HG03571 (cell line): Measurements from ENCODE around the gene ITGB3.
A peak's percentile ranks its signal among the peaks of the same experiment; 100 is the strongest.
"Not testable (repeated sequence)": the region's sequence is repeated elsewhere in the genome, so short reads cannot be mapped to it uniquely, and the experiment has no call there.

ENCODE experiments used
- ATAC-seq: cut with Tn5 transposase; IDR thresholded peaks from one replicate; pipeline ENCODE4 v1.9.1; 2021; ENCODE audit not compliant: unreplicated experiment

ITGB3 gene

DNA sequence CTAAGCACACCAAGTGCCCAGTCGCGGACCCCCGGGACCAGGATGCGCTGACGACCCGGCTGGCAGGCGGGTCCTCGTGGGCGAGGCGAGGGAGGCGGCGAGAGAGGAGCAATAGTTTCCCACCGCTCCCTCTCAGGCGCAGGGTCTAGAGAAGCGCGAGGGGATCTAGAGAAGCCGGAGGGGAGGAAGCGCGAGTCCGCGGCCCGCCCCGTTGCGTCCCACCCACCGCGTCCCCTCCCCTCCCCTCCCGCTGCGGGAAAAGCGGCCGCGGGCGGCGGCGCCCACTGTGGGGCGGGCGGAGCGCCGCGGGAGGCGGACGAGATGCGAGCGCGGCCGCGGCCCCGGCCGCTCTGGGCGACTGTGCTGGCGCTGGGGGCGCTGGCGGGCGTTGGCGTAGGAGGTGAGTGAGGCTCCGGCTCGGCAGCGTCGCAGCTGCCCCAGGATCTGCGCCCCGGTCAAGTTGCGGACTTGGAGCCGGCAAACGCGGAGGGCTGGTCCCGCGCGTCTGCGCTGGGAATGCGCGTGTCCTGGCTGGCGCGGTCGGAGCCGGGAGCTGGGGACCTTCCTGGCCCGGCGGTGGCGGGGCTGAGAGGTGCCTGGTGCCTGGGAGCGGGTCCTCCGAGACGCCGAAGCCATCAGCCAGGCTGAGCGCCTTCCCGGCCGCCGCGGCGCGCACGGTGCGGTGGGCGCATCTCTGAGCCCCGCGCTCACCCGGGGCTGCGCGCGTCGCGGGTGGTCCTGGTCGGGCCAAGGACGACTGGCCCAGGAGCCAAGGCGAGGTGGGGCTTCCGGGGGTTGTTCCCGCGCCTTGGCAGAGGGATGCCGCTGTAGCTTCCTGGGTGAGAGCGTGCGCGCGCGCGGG, at the start of gene ITGB3:
TSS of gene ITGB3 (plus strand) at position 287 of the 862 bp plus-strand sequence. CDS start at position 322, 35 bp downstream.
- ATAC-seq = peak; percentile 78

DNA sequence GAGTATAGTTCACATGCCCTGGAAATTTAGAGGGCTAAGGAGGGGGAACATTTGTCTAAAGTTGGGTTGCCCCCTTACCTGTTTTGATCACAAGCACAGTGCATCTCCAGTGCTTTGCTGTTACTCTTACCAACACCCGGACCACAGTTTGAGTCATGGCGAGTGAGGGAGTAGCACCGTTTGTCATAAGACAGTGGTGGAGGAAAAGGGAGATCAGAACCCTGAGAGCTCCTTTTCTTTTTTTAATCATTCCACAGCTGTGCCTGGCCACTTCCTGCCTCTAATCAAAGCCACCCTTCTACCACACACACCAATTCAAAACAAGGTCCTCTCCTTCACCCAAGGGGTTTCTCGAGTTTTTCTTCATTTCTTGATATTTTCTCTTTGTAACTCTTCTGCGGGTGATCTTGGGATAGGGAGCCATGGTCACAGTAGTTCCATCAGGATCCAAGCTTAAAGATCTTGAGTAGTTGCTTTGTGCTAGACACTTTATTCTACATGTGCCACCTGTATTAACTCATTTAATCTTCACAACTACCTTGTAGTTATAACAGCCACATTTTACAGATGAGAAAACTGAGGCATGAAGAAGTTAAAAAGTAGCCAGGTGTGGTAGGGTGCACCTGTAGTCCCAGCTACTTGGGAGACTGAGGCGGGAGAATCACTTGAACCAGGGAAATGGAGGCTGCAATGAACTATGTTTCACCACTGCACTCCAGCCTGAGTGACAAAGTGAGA, 49.5 kb upstream of the ITGB3 start:
- ATAC-seq = no peak

DNA sequence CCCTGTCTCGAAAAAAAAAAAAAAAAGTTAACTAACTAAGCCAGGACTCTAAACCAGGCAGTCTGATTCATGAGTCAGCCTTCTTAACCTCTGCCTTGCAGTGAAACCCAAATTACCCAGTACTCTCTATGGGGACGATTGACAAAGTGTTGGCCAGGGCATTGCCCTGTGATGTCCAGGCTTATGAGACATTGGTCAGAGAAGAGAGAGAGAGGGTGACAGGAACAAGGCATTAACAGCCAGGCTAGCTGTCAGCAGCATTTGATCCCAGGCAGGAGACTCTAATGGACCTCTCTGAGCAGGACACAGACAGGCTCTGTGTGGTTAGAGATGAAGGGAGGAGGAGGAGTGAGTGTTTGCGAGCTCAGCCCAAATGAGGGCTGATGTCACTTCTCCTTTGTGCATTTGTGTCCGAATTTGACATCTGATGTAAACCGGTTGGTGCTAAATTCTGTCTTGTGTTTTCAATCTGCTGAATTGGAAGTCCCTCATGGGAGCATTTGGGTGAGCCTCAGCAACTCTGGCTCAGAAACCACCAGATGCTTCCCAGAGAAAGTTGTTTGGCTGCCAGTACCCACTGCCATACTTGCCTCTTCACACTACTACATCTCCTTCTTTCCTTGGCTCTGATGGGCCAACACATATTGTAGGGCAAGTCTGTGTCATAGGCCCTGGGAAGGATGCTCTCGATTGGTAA, 48.8 kb upstream of the ITGB3 start:
- ATAC-seq = no peak

DNA sequence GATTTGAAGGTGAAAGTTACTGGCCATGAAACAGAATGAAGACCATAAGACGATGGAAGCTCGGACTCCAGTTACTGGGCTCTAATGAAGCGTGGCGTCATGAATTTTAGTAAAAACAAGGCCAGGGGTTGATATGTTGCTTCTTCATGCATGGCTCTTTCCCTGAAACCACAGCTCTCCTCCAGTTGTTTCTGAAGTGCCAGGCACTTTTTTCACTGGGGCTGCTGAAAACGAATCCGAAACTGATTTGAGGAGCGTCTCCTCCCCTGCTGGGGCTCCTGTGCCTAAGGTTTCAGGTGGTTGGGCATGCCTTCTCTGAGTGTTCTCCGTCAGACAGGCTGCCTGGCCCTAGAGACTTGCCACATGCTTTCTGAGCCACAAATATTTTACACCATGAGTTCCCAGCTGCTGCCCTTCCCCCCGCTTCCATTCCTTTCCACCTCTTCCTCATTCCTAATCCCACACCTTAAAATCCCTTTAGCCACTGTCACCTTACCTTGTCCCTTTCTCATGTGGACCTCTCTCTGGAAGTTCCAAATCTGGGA, 48.1 kb upstream of the ITGB3 start:
- no peak for ATAC-seq

DNA sequence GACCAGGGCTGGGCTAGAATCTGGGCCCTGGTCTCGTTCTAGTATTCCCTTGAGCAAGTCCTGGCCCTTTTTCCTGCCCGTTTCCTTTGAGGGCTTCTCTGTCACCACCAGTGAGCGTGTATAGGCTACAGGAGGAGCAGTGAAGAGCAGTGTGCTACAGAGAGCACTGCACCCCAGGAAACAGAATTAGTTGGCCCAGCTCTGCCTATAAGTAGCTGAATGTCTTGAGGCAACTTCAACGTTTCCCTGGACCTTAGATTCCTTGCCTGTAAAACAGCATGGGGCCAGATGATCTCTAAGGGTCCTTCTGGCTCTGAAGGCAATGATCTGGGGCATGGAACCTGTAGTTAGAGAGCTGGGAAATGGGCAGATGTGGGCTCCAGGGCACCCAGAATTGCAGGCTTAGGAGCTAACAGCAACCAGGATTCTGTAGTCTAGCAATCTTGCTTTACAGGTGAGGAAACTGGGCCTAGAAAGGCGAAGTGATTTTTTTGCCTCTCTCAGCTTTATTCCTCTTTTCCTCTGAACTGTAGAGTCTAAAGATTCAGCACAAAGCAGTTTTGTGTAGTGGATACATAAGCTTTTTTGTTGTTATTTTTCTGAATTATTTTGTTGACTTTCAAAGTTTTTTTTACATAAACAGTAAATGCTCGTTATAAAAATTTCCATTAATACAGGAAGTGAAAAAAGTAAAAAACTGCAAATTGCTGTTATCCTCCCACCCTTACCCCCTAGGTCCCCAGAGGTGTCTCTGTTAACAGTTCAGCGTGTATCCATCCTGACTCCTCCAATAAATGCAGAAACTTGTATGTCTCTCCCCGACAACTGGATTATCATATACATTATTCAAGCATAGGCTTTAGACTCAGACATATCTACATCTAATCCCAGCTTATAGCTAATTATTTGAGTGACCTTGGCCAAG, 46.2 kb upstream of the ITGB3 start:
- ATAC-seq = no peak

DNA sequence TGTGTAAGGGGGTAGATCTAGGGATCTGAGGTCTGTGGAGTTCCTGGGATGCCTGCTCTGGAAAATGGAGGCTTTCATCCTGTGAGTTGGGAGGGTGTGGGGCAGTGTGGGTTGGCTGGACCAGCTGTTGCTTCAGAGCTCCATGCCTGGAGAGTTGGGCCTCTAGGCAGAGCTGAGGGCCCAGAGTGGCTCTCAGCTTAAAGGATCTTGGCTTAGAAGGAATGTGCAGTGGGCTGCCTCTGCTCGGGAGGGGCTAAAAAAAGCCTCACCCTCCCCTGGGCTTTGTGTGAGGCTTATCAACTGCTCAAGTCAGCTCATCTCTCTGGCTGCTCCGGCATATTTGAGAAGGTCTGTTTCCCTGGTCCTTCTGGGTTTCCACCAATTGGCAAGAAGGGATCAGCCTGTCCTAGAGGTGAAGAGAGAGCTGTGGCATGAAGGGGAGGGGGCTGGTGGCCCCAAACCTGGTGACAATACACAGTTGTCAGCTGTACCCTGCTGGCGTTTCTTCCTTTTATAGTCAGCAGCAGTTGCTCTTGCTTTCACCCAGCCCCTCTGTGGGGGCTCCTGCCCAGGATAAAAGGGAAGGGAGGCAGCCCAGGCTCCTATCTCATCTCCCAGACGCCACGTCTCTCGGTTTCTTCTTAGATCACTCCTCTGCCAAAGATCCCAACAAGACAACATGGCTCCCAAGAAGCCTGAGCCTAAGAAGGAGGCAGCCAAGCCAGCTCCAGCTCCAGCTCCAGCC, 44.7 kb upstream of the ITGB3 start, which contains the start of gene MYL4:
TSS of gene MYL4 (plus strand) at position 605 of the 745 bp plus-strand sequence. CDS start at position 680, 75 bp downstream.
- no peak for ATAC-seq

DNA sequence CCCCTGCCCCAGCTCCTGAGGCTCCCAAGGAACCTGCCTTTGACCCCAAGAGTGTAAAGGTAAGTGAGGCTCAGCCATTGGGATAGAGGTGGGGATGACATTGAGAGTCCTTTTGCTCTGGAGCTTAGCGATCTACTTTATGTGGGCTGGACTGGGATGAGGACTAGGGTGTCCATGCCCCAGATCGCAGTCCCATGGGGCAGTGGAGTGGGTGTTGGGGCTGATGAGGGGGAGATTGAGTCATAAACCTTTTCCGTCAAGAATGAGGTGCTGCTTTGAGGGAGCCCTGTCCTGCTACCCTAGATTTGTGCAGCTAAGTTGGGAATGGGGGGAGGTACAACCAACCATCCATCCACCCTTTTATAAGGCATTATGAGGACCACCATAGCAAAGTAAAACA, 44.1 kb upstream of the ITGB3 start:
- ATAC-seq = no peak

DNA sequence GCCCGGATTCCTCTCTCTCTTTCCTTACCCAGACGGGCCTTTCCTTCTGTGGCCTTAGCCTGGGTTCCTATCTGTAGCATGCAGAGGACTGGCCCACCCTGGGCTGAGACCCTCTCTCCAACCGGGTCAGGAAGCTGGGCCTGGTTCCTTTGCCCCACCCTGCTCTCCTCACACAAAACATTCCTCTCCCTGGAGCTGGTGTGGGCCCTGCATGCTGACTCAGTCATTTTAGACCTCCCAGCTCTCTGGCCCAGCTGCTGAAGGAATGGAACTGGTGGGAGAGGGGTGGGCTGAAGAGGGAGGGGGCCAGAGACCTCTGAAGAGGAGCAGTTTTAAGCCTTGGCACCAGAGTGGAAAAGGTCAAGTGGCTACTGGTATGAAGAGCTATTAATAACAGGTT, 43.5 kb upstream of the ITGB3 start:
- no peak for ATAC-seq

DNA sequence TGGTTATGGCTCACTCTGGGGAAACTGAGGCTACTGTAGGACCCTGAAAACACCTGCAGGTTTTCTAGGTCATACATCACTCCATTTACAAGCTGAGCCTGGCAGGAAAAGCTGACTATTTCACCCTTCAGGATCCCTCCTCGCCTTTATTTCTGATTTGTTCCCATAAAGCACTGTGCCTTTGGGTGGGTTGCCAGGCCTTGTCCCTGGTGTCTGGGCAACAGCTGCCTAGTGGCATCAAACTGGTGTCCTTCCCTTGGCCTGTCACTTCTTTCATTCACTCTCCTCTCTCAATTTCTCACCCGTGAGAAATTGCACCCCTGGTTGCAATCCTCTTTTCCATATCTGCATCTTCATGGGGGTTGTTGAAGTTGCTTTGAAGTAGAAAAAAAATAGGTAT, 42.8 kb upstream of the ITGB3 start:
- no peak for ATAC-seq

DNA sequence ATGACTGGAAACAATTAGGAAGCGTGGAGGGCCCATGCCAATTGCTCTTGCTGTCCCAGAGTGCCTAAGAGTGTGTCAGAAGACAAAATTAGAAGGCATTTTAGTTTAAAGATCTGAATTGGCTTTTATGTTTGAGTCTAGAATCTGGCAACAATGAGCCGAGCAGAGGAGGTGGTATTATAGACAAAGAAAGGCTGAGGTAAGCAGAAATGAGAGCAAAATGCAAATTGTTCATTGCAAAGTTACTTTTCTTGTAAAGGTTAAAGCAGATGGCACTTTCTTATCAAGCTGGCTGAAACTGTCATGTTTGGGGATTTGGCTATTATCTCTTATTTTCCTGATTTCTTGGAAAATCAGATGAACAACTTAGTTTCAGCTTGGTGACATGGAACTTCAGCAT, 41.2 kb upstream of the ITGB3 start:
- ATAC-seq = no peak

DNA sequence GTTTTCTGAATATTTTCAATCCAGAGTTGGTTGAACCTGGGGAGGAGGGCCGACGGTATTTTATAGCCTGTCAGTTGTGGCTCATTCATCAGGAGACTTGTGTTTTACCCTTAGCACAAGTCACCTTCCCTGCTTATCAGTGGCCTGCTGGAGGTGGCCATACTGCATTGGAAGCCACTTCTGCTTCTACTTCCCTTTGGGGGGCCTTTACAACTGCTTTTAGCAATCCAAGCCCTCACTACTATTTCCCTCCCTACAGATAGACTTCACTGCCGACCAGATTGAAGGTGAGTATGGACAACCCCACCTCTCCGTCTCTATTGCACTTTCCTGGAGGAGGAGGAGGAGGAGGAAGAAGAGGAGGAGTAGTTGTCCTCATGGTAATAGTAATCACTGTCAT, 40.1 kb upstream of the ITGB3 start:
- no peak for ATAC-seq

DNA sequence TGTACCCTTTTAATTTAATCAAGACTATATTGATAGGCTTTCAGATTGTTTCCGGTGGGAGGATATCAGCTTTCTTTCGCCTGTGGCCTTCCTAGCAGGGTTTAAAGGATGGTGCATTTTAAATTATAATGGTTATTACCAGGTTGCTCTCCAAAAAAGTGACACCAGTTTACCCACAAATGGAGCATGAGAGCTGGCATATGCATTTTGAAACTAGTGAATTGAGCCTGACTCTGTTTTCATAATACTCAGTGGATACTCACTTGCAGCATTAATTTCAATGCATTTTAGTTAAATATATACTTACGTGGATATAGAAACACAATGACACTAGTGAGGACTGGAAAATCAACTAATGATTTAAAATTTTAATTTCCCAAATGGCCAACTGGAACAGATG, 38.7 kb upstream of the ITGB3 start:
- ATAC-seq = no peak

DNA sequence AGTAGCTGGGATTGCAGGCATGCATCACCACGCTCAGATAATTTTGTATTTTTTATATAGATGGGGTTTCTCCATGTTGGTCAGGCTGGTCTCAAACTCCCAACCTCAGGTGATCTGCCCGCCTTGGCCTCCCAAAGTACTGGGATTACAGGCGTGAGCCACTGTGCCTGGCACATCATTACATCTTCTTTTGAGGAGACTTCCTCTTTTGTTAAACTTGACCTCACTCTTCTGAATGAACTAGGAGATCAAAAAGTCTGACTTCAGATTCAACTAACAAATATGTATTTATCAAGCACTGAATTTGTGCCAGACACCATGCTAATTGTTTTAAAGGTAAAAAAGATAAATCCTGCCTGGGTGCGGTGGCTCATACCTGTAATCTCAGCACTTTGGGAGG, 36.8 kb upstream of the ITGB3 start:
- not testable (repeated sequence) for ATAC-seq

DNA sequence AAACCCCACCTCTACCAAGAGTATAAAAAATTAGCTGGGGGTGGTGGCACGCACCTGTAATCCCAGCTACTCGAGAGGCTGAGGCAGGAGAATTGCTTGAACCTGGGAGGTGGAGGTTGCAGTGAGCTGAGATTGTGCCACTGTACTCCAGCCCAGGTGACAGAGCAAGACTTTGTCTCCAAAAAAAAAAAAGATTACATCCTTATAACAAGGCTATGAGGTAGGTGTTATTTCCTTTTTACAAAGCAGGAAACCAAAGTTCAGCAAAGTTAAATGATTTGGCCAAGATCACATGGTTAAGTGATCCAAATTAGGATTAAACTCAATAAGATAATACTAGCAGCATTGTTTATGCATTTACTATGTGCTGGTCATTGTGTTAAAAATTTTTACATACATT, 36.3 kb upstream of the ITGB3 start:
- not testable (repeated sequence) for ATAC-seq

DNA sequence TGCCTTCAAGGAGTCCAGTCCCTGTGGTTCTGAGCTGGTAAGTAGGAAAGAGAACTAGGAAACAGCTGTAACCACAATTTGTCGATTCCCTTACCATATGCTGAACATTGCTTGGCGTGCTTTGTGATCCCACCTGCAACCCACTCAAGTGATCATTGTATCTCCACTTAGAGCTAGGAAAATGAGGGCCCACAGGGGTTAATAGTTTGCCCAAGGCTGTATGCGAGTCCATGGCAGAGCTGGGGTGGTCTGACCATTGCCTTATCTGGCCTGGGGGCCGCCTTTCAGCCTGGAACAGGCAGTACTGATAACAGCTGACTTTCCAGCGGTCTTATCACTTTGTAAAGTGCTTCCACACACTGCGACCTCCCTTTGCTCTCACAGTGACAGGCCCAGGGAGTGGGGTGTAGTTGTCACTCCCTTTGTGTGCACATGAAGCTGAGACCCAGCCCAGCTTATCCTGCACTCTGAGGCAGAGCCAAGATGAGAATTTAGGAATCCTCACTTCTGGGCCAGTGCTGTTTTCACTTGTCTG, 34.7 kb upstream of the ITGB3 start:
- no peak for ATAC-seq

DNA sequence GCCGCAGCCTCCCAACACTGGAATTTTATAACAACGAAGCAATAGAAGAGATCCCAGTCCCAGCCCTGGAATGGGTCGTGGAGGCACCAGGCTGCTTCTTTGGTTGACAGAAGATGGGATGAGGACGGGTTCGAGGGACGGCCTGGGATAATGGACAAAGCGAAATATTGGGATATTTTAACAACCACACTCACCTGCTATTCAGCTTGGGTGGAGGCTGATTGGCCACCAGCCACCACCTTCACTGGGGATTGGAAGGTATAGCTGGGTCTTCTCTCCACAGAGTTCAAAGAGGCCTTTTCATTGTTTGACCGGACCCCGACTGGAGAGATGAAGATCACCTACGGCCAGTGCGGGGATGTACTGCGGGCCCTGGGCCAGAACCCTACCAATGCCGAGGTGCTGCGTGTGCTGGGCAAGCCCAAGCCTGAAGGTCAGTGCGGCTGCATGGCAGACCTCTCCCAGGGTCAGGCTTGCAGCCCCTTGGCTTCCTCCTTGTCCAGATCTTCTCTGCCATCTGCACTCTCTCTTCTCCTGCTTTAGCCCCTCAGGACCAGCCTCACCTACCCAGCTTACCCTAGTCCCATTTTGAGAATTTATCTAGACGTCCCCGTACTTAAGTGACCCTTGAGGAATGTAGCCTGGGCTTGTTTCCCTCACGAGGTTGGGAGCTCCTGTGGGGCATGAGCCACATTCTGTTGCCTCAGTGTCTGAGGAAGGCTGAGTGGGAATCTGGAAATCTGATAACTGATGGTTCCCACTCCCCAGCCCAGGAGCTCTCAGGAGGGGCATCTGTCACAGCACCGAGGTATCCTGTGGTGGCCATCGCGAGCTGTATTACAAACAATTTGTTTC, 33.8 kb upstream of the ITGB3 start:
- ATAC-seq = no peak

DNA sequence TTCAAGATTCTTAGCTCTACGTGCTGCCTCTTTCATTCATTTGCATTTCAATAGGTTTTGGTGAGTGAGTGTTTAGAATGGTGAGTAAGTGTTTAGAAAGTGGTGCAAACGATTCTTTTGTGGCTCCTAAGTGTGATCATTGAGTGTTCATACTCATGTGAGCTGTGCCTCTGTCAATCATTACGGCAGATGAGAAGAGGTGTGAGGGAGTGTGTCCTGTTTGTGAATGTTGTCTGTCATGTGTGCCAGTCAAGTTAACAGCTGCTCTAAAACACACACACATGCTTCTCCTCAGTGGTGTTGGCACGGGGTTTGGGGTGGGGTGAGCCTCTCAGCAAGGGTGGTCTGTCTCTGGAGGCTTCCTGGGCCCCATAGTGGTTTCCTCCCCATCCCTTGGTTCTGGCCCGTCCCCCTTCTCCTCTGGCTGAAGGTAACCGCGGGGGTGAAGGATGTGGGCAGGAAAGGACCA, 33.1 kb upstream of the ITGB3 start:
- ATAC-seq = no peak

DNA sequence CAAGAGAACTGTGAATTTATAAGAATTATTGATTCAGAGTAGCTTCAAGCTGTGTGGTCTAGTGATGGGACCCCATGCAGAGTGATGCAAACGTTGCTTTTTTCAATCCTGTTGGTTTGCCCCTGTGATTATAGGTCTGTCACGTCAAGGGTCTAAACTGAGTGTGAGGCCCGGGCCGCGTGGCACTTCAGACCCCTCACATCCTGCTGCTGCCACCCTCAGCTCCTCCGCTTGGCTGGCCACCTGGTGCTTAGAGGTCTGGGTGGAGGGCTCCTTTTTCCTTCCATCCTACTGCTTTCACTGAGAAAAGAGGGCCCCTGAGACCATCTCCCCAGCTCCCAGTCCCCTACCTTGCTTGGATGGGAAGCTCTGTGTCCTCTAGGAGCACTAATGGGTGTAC, 32.5 kb upstream of the ITGB3 start:
- ATAC-seq = no peak
